Endothelial cell of umbilical vein (primary cell): ENCODE results near the gene GLTP. TPM values are rescaled to one million over a fixed set of nuclear protein-coding genes. Genes with fewer than 3 reads are reported as not detected.

Source experiments
- BruUV-seq: library from RNA; stranded (reverse); fragments of 400-500 nt; replicated peaks from 2 replicates; lab custom pipeline; 2021; lab: Mats Ljungman, UMichigan
- CTCF ChIA-PET: fragments of 300-600, 350-600 bp; sonication (Branson Sonifier 250); formaldehyde crosslinking; loops from one replicate; lab custom pipeline; 2021; ENCODE audit warnings: antibody characterized with exemption, inconsistent platforms; lab: Charles Lee
- POLR2A ChIA-PET: fragments of 300-600, 350-600 bp; sonication (Branson Sonifier 250); formaldehyde crosslinking; loops from one replicate; lab custom pipeline; 2021; ENCODE audit warnings: antibody characterized with exemption, inconsistent platforms; lab: Charles Lee
- DNase-seq: peaks from one replicate; pipeline ENCODE4 v3.0.0-alpha.2; 2011; ENCODE audit warnings: low read depth, low spot score
- FAIRE-seq: peaks from 2 replicates; lab custom pipeline; 2011; peaks lifted over from hg19 to GRCh38; lab: Jason Lieb, UNC
- H2AFZ ChIP-seq: 2 replicates; pipeline ENCODE4 v1.6.0; 2012; ENCODE audit warnings: low read depth, low read length, control low read depth, inconsistent platforms
- H3K27ac ChIP-seq: 2 replicates; pipeline ENCODE4 v1.5.1; 2011; ENCODE audit warnings: low read depth, mild to moderate bottlenecking, control low read depth, low read length, moderate library complexity; ENCODE audit not compliant: insufficient read depth
- H3K27me3 ChIP-seq, 2 experiments: 2 replicates each; pipeline versions ENCODE4 v1.6.0 to v1.6.1; 2011; ENCODE audit warnings: low read length in 2 of 2, mixed read lengths in 1 of 2; ENCODE audit not compliant: control insufficient read depth in 2 of 2, insufficient read depth in 2 of 2
- H3K36me3 ChIP-seq, 2 experiments: 2 replicates in 1 of 2; 3 replicates in 1 of 2; pipeline ENCODE4 v1.5.1; 2011; ENCODE audit warnings: low read length in 2 of 2, mild to moderate bottlenecking in 1 of 2, moderate library complexity in 1 of 2; ENCODE audit not compliant: control insufficient read depth in 2 of 2, insufficient read depth in 2 of 2; ENCODE audit errors: extremely low read depth in 1 of 2
- H3K4me1 ChIP-seq: 3 replicates; pipeline ENCODE4 v1.5.1; 2011; ENCODE audit warnings: mild to moderate bottlenecking, low read length; ENCODE audit not compliant: control insufficient read depth, insufficient read depth; ENCODE audit errors: extremely low read depth
- H3K4me2 ChIP-seq: 2 replicates; pipeline ENCODE4 v1.6.1; 2011; ENCODE audit warnings: low read length, control low read depth, mixed read lengths; ENCODE audit not compliant: insufficient read depth
- H3K4me3 ChIP-seq, 3 experiments: fragments of 200-600 bp in 1 of 3; sonication (generic), shearing (Covaris generic) in 1 of 3; replicated peaks in 1 of 3; 2 replicates each; pipeline ENCODE4 v1.5.1; 2011 to 2016; ENCODE audit warnings: control low read depth in 3 of 3, low read length in 3 of 3, mild to moderate bottlenecking in 2 of 3, inconsistent platforms in 1 of 3, low read depth in 1 of 3, moderate library complexity in 1 of 3; ENCODE audit not compliant: insufficient read depth in 1 of 3
- H3K79me2 ChIP-seq: 2 replicates; pipeline ENCODE4 v1.6.0; 2012; ENCODE audit warnings: low read length, inconsistent platforms; ENCODE audit not compliant: control insufficient read depth, insufficient read depth
- H3K9ac ChIP-seq: replicated peaks from 2 replicates; pipeline ENCODE3; 2011; ENCODE audit warnings: low read length, control low read depth; ENCODE audit not compliant: insufficient read depth; ENCODE audit errors: extremely low read depth
- H3K9me1 ChIP-seq: replicated peaks from 3 replicates; pipeline ENCODE4 v1.6.0; 2011; ENCODE audit warnings: mild to moderate bottlenecking, low read length; ENCODE audit not compliant: control insufficient read depth, insufficient read depth; ENCODE audit errors: extremely low read depth
- H3K9me3 ChIP-seq: replicated peaks from 2 replicates; pipeline ENCODE4 v1.5.1; 2012; ENCODE audit warnings: low read length, inconsistent platforms; ENCODE audit not compliant: control insufficient read depth, insufficient read depth
- H4K20me1 ChIP-seq: replicated peaks from 2 replicates; pipeline ENCODE3; 2011; ENCODE audit warnings: mild to moderate bottlenecking, low read length; ENCODE audit not compliant: control insufficient read depth, insufficient read depth; ENCODE audit errors: extremely low read depth
- CTCF ChIP-seq, 2 donors: IDR thresholded peaks; 1 replicate in 1 of 2; 2 replicates in 1 of 2; pipeline ENCODE4 v1.5.1; 2011; ENCODE audit warnings: low read length in 2 of 2, mild to moderate bottlenecking in 2 of 2, moderate library complexity in 2 of 2, control low read depth in 1 of 2, inconsistent platforms in 1 of 2, low read depth in 1 of 2; ENCODE audit not compliant: insufficient read depth in 1 of 2; ENCODE audit errors: extremely low read depth in 1 of 2
- EZH2 ChIP-seq: IDR thresholded peaks from 2 replicates; pipeline ENCODE4 v1.6.1; 2012; ENCODE audit warnings: borderline replicate concordance, low read depth, mild to moderate bottlenecking, moderate library complexity, low read length, inconsistent platforms; ENCODE audit not compliant: severe bottlenecking
- FOS ChIP-seq: IDR thresholded peaks from 2 replicates; pipeline ENCODE4 v1.6.1; 2011; ENCODE audit warnings: mild to moderate bottlenecking, low read length, moderate library complexity, borderline replicate concordance; ENCODE audit not compliant: insufficient read depth
- GATA2 ChIP-seq: IDR thresholded peaks from 2 replicates; pipeline ENCODE4 v1.7.0; 2011; ENCODE audit warnings: low read depth, mild to moderate bottlenecking, moderate library complexity, mixed read lengths, low read length; ENCODE audit not compliant: insufficient read length, insufficient read depth
- JUN ChIP-seq: IDR thresholded peaks from 2 replicates; pipeline ENCODE4 v1.6.1; 2011; ENCODE audit warnings: borderline replicate concordance, low read depth; ENCODE audit not compliant: insufficient read length, insufficient read depth
- MAX ChIP-seq: IDR thresholded peaks from 2 replicates; pipeline ENCODE4 v1.6.1; 2011; ENCODE audit not compliant: insufficient read depth, insufficient read length
- MYC ChIP-seq: IDR thresholded peaks from one replicate; pipeline ENCODE4 v1.6.1; 2011; ENCODE audit warnings: mild to moderate bottlenecking, low read depth, low read length
- POLR2A ChIP-seq: IDR thresholded peaks from 2 replicates; pipeline ENCODE4 v1.6.1; 2012; ENCODE audit warnings: low read depth, mild to moderate bottlenecking, control low read depth, low read length
- POLR2AphosphoS5 ChIP-seq: IDR thresholded peaks from 2 replicates; pipeline ENCODE4 v1.6.1; 2012; ENCODE audit warnings: low read depth, mild to moderate bottlenecking, control low read depth, low read length, moderate library complexity; ENCODE audit not compliant: insufficient read depth
- dilution Hi-C: fragments of 300-500 bp; cut with MboI; formaldehyde crosslinking; loops from one replicate; pipeline ENCODE4 v1.15.0; 2019; ENCODE audit warnings: low sequenced_read_pairs; ENCODE audit not compliant: extremely low pct_ligation_motif_present
- intact Hi-C: fragments of 100-400 bp; cut with micrococcal nuclease; formaldehyde crosslinking; loops from one replicate; pipeline ENCODE4 v1.10.0; 2022
- polyA plus RNA-seq, 4 experiments: library from polyadenylated mRNA; depleted of rRNA in 3 of 4; stranded (reverse) in 3 of 4; unstranded in 1 of 4; fragments of >200 nt; gene quantifications; 2 replicates each; pipeline versions ENCODE4 v1.2.1 to v1.2.3, GENCODE V29; 2011 to 2012; ENCODE audit warnings: missing spikeins in 1 of 4
- total RNA-seq: library from RNA; stranded (reverse); gene quantifications from 2 replicates; pipeline ENCODE4 v1.2.3, GENCODE V29; 2021

The GLTP gene
- total and polyA plus RNA-seq, 2 donors (not counting 3 experiments of a cell fraction or from before 2014, with no cell fraction given) = 21.5 to 46.6 TPM

GRCh38 chr12:109827080-109827479 is 53.3 kb downstream of the GLTP start:
- no peak for DNase-seq
- BruUV-seq = no TSS peak
- H3K79me2 ChIP-seq = no peaks in the 10 kb centered on the region
- H3K27ac ChIP-seq = no peak overlapping the region
- no peaks in the 10 kb centered on the region for H3K9me1 ChIP-seq
- H2AFZ ChIP-seq = no peak overlapping the region
- intact Hi-C loops (no loop called here), dilution Hi-C loops (no loop called here)
- ChIA-PET POLR2A (no interaction called here), CTCF (interaction anchor here (6.5 kb wide), 1 partner anchor 18 kb away, joined by 45 read pairs; no protein-coding TSS in a partner anchor)
- H3K4me1 ChIP-seq = peaks cover 11% of the 10 kb centered on the region
- no peaks in the 10 kb centered on the region for H4K20me1 ChIP-seq
- H3K4me3 ChIP-seq = no peak overlapping the region
- no peak overlapping the region for H3K9ac ChIP-seq
- no peaks in the 10 kb centered on the region for H3K9me3 ChIP-seq
- no peaks in the 10 kb centered on the region for H3K27me3 ChIP-seq
- FAIRE-seq = no peak
- no peak overlapping the region for H3K4me2 ChIP-seq
- TF ChIP-seq MYC = no peak
- TF ChIP-seq POLR2A = no peak
- TF ChIP-seq MAX = no peak
- no peak for TF ChIP-seq POLR2AphosphoS5
- no peak for TF ChIP-seq JUN
- no peak for TF ChIP-seq CTCF (IDR thresholded peaks at IDR 0.05; ENCODE audit: extremely low read depth in 1 of 2, insufficient read depth in 1 of 2, low read depth in 1 of 2, low read length in 2 of 2)
- no peak for TF ChIP-seq GATA2
- TF ChIP-seq FOS = no peak
- TF ChIP-seq EZH2 = no peak
- H3K36me3 ChIP-seq = no peaks in the 10 kb centered on the region
